PFSK-1 (cell line): Measurements from ENCODE around the gene MYL3.

Source experiments
- FOXP2 ChIP-seq: optimal IDR thresholded peaks from 2 replicates; pipeline ENCODE3; 2011; ENCODE audit warnings: borderline replicate concordance, control low read depth, inconsistent platforms; ENCODE audit not compliant: insufficient read depth; ENCODE audit errors: extremely low read length, extremely low read depth
- POLR2AphosphoS5 ChIP-seq: IDR thresholded peaks from 2 replicates; pipeline ENCODE4 v1.6.1; 2012; ENCODE audit warnings: low read depth, mild to moderate bottlenecking, control low read depth, low read length, moderate library complexity
- TAF1 ChIP-seq: IDR thresholded peaks from 2 replicates; pipeline ENCODE4 v1.6.1; 2012; ENCODE audit warnings: low read length, control low read depth, borderline replicate concordance; ENCODE audit not compliant: insufficient read depth
- TF ChIP-seq, protein P1 (sequence below), 2 experiments: IDR thresholded peaks; 2 replicates each; pipeline versions ENCODE4 v1.6.1 to v1.8.0; 2011 to 2012; ENCODE audit warnings: low read depth in 2 of 2, low read length in 2 of 2, control low read depth in 1 of 2, inconsistent platforms in 1 of 2, mild to moderate bottlenecking in 1 of 2, moderate library complexity in 1 of 2; ENCODE audit not compliant: insufficient read depth in 1 of 2

DNA sequence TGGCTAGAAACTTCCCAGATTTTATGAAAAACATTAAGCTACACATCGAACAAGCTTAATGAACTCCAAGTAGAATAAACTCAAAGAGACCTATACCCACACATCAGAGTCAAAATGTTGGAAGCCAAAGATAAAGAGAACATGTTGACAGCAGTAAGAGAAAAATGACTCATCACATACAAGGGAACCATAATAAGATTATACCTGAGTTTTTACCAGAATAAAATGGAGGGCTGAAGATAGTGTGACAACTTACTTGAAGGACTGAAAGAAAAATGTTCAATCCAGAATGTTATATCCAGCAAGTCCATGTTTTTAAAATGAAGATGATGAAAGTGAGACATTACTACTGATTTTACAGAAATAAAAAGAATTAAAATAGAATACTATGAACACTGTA is 22.8 kb downstream of the MYL3 start:
- TF ChIP-seq, protein P1, sequence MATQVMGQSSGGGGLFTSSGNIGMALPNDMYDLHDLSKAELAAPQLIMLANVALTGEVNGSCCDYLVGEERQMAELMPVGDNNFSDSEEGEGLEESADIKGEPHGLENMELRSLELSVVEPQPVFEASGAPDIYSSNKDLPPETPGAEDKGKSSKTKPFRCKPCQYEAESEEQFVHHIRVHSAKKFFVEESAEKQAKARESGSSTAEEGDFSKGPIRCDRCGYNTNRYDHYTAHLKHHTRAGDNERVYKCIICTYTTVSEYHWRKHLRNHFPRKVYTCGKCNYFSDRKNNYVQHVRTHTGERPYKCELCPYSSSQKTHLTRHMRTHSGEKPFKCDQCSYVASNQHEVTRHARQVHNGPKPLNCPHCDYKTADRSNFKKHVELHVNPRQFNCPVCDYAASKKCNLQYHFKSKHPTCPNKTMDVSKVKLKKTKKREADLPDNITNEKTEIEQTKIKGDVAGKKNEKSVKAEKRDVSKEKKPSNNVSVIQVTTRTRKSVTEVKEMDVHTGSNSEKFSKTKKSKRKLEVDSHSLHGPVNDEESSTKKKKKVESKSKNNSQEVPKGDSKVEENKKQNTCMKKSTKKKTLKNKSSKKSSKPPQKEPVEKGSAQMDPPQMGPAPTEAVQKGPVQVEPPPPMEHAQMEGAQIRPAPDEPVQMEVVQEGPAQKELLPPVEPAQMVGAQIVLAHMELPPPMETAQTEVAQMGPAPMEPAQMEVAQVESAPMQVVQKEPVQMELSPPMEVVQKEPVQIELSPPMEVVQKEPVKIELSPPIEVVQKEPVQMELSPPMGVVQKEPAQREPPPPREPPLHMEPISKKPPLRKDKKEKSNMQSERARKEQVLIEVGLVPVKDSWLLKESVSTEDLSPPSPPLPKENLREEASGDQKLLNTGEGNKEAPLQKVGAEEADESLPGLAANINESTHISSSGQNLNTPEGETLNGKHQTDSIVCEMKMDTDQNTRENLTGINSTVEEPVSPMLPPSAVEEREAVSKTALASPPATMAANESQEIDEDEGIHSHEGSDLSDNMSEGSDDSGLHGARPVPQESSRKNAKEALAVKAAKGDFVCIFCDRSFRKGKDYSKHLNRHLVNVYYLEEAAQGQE (IDR thresholded peaks at IDR 0.05; ENCODE audit: insufficient read depth in 1 of 2, low read depth in 2 of 2, low read length in 2 of 2): no peak
- TF ChIP-seq FOXP2: no peak
- TF ChIP-seq POLR2AphosphoS5: no peak
- TF ChIP-seq TAF1: no peak
